Caco-2 (cell line): Measurements from ENCODE around the gene SGCD. TPM values are rescaled to one million over a fixed set of nuclear protein-coding genes. Genes with fewer than 3 reads are reported as not detected.
"Not testable (repeated sequence)": the region's sequence is repeated elsewhere in the genome, so short reads cannot be mapped to it uniquely, and the experiment has no call there.

Source experiments
- BruUV-seq: library from RNA; stranded (reverse); fragments of 400-500 nt; replicated peaks from 2 replicates; lab custom pipeline; 2021; lab: Mats Ljungman, UMichigan
- CTCF ChIA-PET: fragments of 300-600 bp; sonication (Branson Sonifier 250); formaldehyde crosslinking; loops from one replicate; lab custom pipeline; 2022; ENCODE audit warnings: antibody characterized with exemption; lab: Charles Lee
- POLR2A ChIA-PET: fragments of 300-600 bp; sonication (Branson Sonifier 250); formaldehyde crosslinking; loops from one replicate; lab custom pipeline; 2022; ENCODE audit warnings: antibody characterized with exemption; lab: Charles Lee
- DNase-seq, 2 experiments: peaks; one replicate each; pipeline versions ENCODE4 v3.0.0 to v3.0.0-alpha.2; 2020 to 2022
- H3K27me3 ChIP-seq: replicated peaks from 2 replicates; pipeline ENCODE4 v1.6.0; 2011; ENCODE audit warnings: low read length; ENCODE audit not compliant: control insufficient read depth, insufficient read depth
- H3K36me3 ChIP-seq: 2 replicates; pipeline ENCODE4 v1.5.1; 2011; ENCODE audit warnings: low read length; ENCODE audit not compliant: control insufficient read depth, insufficient read depth
- H3K4me1 ChIP-seq: fragments of 250-450 bp; sonication (Bioruptor Pico); 2 replicates; pipeline ENCODE4 v1.5.1; 2020; ENCODE audit warnings: mild to moderate bottlenecking
- H3K4me3 ChIP-seq: 2 replicates; pipeline ENCODE4 v1.5.1; 2011; ENCODE audit warnings: low read depth, mild to moderate bottlenecking, control low read depth, low read length
- H3K9me3 ChIP-seq: fragments of 250-450 bp; sonication (Bioruptor Pico); 2 replicates; pipeline ENCODE4 v1.5.1; 2020; ENCODE audit warnings: mild to moderate bottlenecking, moderate library complexity
- H3K27ac Mint-ChIP-seq: one replicate; pipeline ENCODE4 v1.8.0; 2022; ENCODE audit warnings: mixed read lengths; ENCODE audit not compliant: unreplicated experiment
- H3K27me3 Mint-ChIP-seq: one replicate; pipeline ENCODE4 v1.8.0; 2022; ENCODE audit warnings: mixed read lengths; ENCODE audit not compliant: insufficient read depth, unreplicated experiment
- H3K36me3 Mint-ChIP-seq: one replicate; pipeline ENCODE4 v1.8.0; 2022; ENCODE audit warnings: mild to moderate bottlenecking, mixed read lengths; ENCODE audit not compliant: insufficient read depth, unreplicated experiment
- H3K4me1 Mint-ChIP-seq: one replicate; pipeline ENCODE4 v1.8.0; 2022; ENCODE audit warnings: low read depth, mixed read lengths; ENCODE audit not compliant: unreplicated experiment
- H3K4me3 Mint-ChIP-seq: one replicate; pipeline ENCODE4 v1.8.0; 2022; ENCODE audit warnings: mild to moderate bottlenecking, moderate library complexity, mixed read lengths; ENCODE audit not compliant: unreplicated experiment
- H3K9me3 Mint-ChIP-seq: one replicate; pipeline ENCODE4 v1.8.0; 2022; ENCODE audit warnings: mixed read lengths; ENCODE audit not compliant: unreplicated experiment
- CTCF ChIP-seq, 2 experiments: fragments of 200-600 bp in 1 of 2; IDR thresholded peaks; 1 replicate in 1 of 2; 2 replicates in 1 of 2; pipeline versions ENCODE4 v1.5.1 to v1.8.0; 2011 to 2022; ENCODE audit warnings: antibody characterized with exemption in 1 of 2, control low read depth in 1 of 2, inconsistent platforms in 1 of 2, low read depth in 1 of 2, low read length in 1 of 2, mild to moderate bottlenecking in 1 of 2, moderate library complexity in 1 of 2; ENCODE audit not compliant: insufficient read depth in 1 of 2, severe bottlenecking in 1 of 2, unreplicated experiment in 1 of 2
- intact Hi-C: fragments of 100-400 bp; cut with micrococcal nuclease; formaldehyde crosslinking; loops from one replicate; pipeline ENCODE4 v1.10.0; 2022; ENCODE audit not compliant: unreplicated experiment
- total RNA-seq: library from RNA; stranded (reverse); gene quantifications from 2 replicates; pipeline ENCODE4 v1.2.3, GENCODE V29; 2022

The SGCD gene
- total RNA-seq, 1 experiment from 2014 or later = 0.20 TPM

GRCh38 chr5:156598964-156599363 lies 272.0 kb downstream of the SGCD start:
- no peaks in the 10 kb centered on the region for H3K4me1 Mint-ChIP-seq
- Histone ChIP-seq H3K4me3 (no peak overlapping the region), H3K9me3 (peaks cover 16% of the 10 kb centered on the region), H3K36me3 (no peaks in the 10 kb centered on the region), H3K27me3 (no peaks in the 10 kb centered on the region), H3K4me1 (no peaks in the 10 kb centered on the region)
- POLR2A ChIA-PET = no interaction called here
- DNase-seq = no peak
- no peak overlapping the region for H3K4me3 Mint-ChIP-seq
- H3K36me3 Mint-ChIP-seq = no peaks in the 10 kb centered on the region
- H3K27me3 Mint-ChIP-seq = no peaks in the 10 kb centered on the region
- peaks cover 35% of the 10 kb centered on the region for H3K9me3 Mint-ChIP-seq
- CTCF ChIA-PET = no interaction called here
- no TSS peak for BruUV-seq
- no peak overlapping the region for H3K27ac Mint-ChIP-seq
- intact Hi-C loops = no loop called here
- TF ChIP-seq CTCF (IDR thresholded peaks at IDR 0.05; ENCODE audit: insufficient read depth in 1 of 2, low read depth in 1 of 2, low read length in 1 of 2, severe bottlenecking in 1 of 2, unreplicated experiment in 1 of 2) = no peak

- H3K4me3 Mint-ChIP-seq, H3K36me3 Mint-ChIP-seq, H3K27me3 ChIP-seq, H3K9me3 ChIP-seq, H3K27ac Mint-ChIP-seq, DNase-seq, intact Hi-C loops, BruUV-seq, H3K4me1 Mint-ChIP-seq, H3K36me3 ChIP-seq, CTCF ChIA-PET, H3K27me3 Mint-ChIP-seq, POLR2A ChIA-PET, H3K4me1 ChIP-seq, H3K4me3 ChIP-seq: not testable (repeated sequence)
- H3K9me3 Mint-ChIP-seq = peaks cover 31% of the 10 kb centered on the region
Observed at GRCh38 chr5:156610582-156610981, 283.6 kb downstream of the SGCD start.

GRCh38 chr5:156615901-156616300 lies 288.9 kb downstream of the SGCD start:
- peaks cover 4% of the 10 kb centered on the region for H3K36me3 Mint-ChIP-seq
- peaks cover 7% of the 10 kb centered on the region; the same call in 1 of the 2 replicates for H3K9me3 ChIP-seq
- intact Hi-C loops = no loop called here
- no peak for TF ChIP-seq CTCF (IDR thresholded peaks at IDR 0.05; ENCODE audit: insufficient read depth in 1 of 2, low read depth in 1 of 2, low read length in 1 of 2, severe bottlenecking in 1 of 2, unreplicated experiment in 1 of 2)
- no peak for DNase-seq
- H3K4me3 Mint-ChIP-seq = no peak overlapping the region
- no peaks in the 10 kb centered on the region for H3K36me3 ChIP-seq
- BruUV-seq = no TSS peak
- H3K4me1 ChIP-seq = no peaks in the 10 kb centered on the region
- no peak overlapping the region for H3K27ac Mint-ChIP-seq
- POLR2A ChIA-PET = no interaction called here
- CTCF ChIA-PET = no interaction called here
- no peak overlapping the region for H3K4me3 ChIP-seq
- peaks cover 3% of the 10 kb centered on the region for H3K27me3 Mint-ChIP-seq
- no peaks in the 10 kb centered on the region for H3K4me1 Mint-ChIP-seq
- H3K9me3 Mint-ChIP-seq = peaks cover 19% of the 10 kb centered on the region
- no peaks in the 10 kb centered on the region for H3K27me3 ChIP-seq

GRCh38 chr5:156617426-156617825 lies 290.5 kb downstream of the SGCD start:
- POLR2A ChIA-PET = no interaction called here
- Histone ChIP-seq H3K9me3 (no peaks in the 10 kb centered on the region), H3K4me3 (no peak overlapping the region), H3K4me1 (no peaks in the 10 kb centered on the region), H3K36me3 (no peaks in the 10 kb centered on the region), H3K27me3 (no peaks in the 10 kb centered on the region)
- intact Hi-C loops = no loop called here
- no peaks in the 10 kb centered on the region for H3K36me3 Mint-ChIP-seq
- DNase-seq = no peak
- no peak overlapping the region for H3K4me3 Mint-ChIP-seq
- H3K27me3 Mint-ChIP-seq = peaks cover 3% of the 10 kb centered on the region
- BruUV-seq = no TSS peak
- H3K4me1 Mint-ChIP-seq = no peaks in the 10 kb centered on the region
- H3K9me3 Mint-ChIP-seq = peaks cover 9% of the 10 kb centered on the region
- TF ChIP-seq CTCF (IDR thresholded peaks at IDR 0.05; ENCODE audit: insufficient read depth in 1 of 2, low read depth in 1 of 2, low read length in 1 of 2, severe bottlenecking in 1 of 2, unreplicated experiment in 1 of 2) = no peak
- no peak overlapping the region for H3K27ac Mint-ChIP-seq
- CTCF ChIA-PET = no interaction called here
